AG04450 (cell line): Measurements from ENCODE around the gene LYPD5. TPM values are rescaled to one million over a fixed set of nuclear protein-coding genes. Genes with fewer than 3 reads are reported as not detected.

Experiments used
- CTCF ChIA-PET: fragments of 300-600, 350-600 bp; formaldehyde crosslinking; extraction: SDS; loops from one replicate; lab custom pipeline; 2022; ENCODE audit warnings: antibody characterized with exemption, inconsistent platforms; lab: Charles Lee
- POLR2A ChIA-PET: fragments of 350-600 bp; formaldehyde crosslinking; extraction: SDS; loops from one replicate; lab custom pipeline; 2021; ENCODE audit warnings: antibody characterized with exemption, inconsistent platforms; lab: Yijun Ruan, JAX
- DNase-seq: peaks from one replicate; pipeline ENCODE4 v3.0.0-alpha.2; 2011; ENCODE audit warnings: low read depth, low spot score
- H3K27ac ChIP-seq: one replicate; pipeline ENCODE4 v1.5.1; 2012; ENCODE audit warnings: low read depth, low read length, control low read depth
- H3K27me3 ChIP-seq: one replicate; pipeline ENCODE4 v1.6.0; 2012; ENCODE audit warnings: low read length; ENCODE audit not compliant: control insufficient read depth, insufficient read depth
- H3K4me3 ChIP-seq: 2 replicates; pipeline ENCODE4 v1.5.1; 2011; ENCODE audit warnings: mild to moderate bottlenecking, low read depth, low read length, control low read depth
- H3K9me3 ChIP-seq: 2 replicates; pipeline ENCODE4 v1.5.1; 2012; ENCODE audit warnings: low read length; ENCODE audit not compliant: control insufficient read depth, insufficient read depth
- polyA plus RNA-seq: library from polyadenylated mRNA; depleted of rRNA; stranded (reverse); fragments of >200 nt; gene quantifications from 2 replicates; pipeline ENCODE4 v1.2.3, GENCODE V29; 2011
- TF ChIP-seq, protein P1 (sequence below): IDR thresholded peaks from 2 replicates; pipeline ENCODE4 v1.5.1; 2011; ENCODE audit warnings: low read depth, low read length, control low read depth, inconsistent platforms

The LYPD5 gene
- polyA plus RNA-seq, 1 experiment, result 0.66 TPM

DNA sequence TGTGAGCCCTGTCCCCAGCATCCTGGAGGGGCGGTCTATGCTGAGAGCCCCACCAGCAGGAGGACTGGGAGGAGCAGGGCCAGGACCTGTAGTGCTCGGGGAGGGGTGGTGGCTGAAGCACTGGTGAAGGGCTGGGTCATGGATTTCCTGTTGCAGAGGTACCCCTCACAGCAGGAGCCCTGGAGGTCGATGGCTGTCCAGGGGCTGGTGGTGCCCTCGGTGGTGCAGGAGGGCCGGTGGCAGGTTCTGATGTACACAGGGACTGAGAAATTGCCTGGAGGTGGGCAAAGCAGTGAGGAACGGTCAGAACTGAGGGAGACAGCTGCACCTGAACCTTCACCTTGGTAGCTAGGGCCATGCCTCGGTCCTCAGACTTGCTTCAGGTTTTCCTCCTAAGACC, 4.7 kb downstream of the LYPD5 start:
- CTCF ChIA-PET, result no interaction called here
- no peak overlapping the region for H3K4me3 ChIP-seq
- POLR2A ChIA-PET, result no interaction called here
- H3K27me3 ChIP-seq, result peaks cover 19% of the 10 kb centered on the region
- TF ChIP-seq, protein P1, sequence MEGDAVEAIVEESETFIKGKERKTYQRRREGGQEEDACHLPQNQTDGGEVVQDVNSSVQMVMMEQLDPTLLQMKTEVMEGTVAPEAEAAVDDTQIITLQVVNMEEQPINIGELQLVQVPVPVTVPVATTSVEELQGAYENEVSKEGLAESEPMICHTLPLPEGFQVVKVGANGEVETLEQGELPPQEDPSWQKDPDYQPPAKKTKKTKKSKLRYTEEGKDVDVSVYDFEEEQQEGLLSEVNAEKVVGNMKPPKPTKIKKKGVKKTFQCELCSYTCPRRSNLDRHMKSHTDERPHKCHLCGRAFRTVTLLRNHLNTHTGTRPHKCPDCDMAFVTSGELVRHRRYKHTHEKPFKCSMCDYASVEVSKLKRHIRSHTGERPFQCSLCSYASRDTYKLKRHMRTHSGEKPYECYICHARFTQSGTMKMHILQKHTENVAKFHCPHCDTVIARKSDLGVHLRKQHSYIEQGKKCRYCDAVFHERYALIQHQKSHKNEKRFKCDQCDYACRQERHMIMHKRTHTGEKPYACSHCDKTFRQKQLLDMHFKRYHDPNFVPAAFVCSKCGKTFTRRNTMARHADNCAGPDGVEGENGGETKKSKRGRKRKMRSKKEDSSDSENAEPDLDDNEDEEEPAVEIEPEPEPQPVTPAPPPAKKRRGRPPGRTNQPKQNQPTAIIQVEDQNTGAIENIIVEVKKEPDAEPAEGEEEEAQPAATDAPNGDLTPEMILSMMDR, result no peak
- H3K27ac ChIP-seq, result no peak overlapping the region
- DNase-seq, result no peak
- H3K9me3 ChIP-seq, result peaks cover 6% of the 10 kb centered on the region; the same call in 1 of the 2 replicates

DNA sequence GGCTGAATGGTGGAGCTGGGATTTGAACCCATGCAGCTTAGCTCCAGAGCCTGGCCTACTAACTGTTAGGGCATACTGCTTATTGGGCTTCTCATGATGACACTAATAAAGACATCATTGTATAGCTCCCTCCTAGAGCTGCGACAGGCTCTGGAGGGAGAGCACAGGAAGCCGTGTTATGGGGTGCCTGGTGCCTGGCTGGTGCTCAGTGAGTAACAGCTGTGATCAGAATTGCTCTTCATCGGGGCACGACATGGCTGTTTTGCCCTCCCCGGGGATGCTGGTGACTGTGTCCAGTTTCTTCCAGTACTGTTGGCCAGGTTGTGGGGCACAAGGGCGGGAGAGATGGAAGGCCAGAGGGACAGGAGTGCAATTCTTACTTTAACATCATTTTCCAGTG, 5.1 kb downstream of the LYPD5 start:
- no peak overlapping the region for H3K27ac ChIP-seq
- TF ChIP-seq, protein P1, result no peak
- peaks cover 19% of the 10 kb centered on the region for H3K27me3 ChIP-seq
- H3K9me3 ChIP-seq, result peaks cover 6% of the 10 kb centered on the region; the same call in 1 of the 2 replicates
- POLR2A ChIA-PET, result no interaction called here
- no peak for DNase-seq
- CTCF ChIA-PET, result interaction anchor here (0.9 kb wide), 1 partner anchor 12 kb away, joined by 3 read pairs; no protein-coding TSS in a partner anchor
- H3K4me3 ChIP-seq, result no peak overlapping the region

DNA sequence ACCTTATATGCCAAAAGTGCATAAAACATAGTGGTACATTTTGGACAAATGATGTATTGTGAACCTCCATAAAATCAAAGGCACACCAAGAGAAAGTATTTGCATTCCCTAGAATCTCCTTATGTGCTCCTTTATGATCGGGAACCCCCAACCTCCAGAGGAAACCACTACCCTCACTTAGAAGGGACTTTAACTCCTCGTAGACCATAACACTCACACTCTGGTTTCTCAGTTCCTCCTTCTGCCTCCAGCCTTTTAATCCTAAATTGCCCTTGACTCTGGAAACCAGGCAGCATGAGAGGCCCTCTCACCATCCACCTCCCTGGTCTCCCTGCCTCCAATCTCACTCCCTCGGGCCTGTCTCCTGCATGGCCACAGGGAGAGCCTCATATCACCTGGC, 11.7 kb downstream of the LYPD5 start:
- no peak for DNase-seq
- TF ChIP-seq, protein P1, result no peak
- H3K27me3 ChIP-seq, result peaks cover 6% of the 10 kb centered on the region
- ChIA-PET POLR2A (no interaction called here), CTCF (no interaction called here)
- no peak overlapping the region for H3K4me3 ChIP-seq
- H3K27ac ChIP-seq, result no peak overlapping the region
- no peaks in the 10 kb centered on the region for H3K9me3 ChIP-seq

DNA sequence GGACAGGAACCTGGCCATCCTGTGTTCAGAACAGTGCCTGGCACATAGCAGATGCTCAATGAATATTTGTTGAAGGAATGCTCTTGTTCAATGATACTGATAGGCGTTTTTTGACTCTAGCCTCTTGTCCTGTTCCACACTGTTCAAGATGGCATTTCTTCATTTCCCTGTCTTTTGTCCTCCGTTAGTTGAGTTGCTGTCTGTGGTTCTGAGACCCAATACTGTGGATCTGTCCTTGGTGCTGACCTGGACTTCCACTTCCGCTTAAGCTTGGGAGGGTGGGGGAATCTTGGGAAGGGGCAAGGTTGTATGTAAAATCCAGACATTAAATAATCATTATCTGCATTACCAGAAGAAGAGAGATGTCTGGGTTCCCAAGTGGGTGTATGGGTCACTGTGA, 13.2 kb downstream of the LYPD5 start:
- no peak for DNase-seq
- Histone ChIP-seq H3K4me3 (no peak overlapping the region), H3K27ac (no peak overlapping the region), H3K27me3 (peaks cover 5% of the 10 kb centered on the region), H3K9me3 (no peaks in the 10 kb centered on the region)
- ChIA-PET POLR2A (interaction anchor here (0.6 kb wide), 1 partner anchor 102 kb away, joined by 7 read pairs; no protein-coding TSS in a partner anchor), CTCF (interaction anchor here (0.9 to 1.3 kb wide), 2 partner anchors 44 to 121 kb away, joined by 3 read pairs; no protein-coding TSS in a partner anchor)
- TF ChIP-seq, protein P1, result no peak

DNA sequence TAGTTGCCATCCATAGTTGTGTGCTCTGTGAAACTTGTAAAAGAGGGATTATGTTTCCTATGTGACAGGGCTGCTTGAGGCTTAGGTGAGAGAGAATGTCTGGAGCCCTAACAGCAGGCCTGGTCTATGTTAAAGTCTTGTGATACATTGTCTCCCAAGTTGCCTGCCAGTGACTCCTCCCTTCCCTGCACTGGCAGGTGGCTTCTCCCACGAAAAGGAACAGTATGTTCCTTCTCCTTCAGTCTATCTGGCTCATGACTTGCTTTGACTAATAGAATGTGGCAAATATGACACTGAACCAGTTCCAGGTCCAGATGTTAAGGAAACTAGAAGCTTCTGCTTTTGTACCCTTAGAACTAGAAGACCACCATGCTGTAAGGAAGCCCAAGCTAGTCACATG, 15.6 kb downstream of the LYPD5 start:
- Histone ChIP-seq H3K4me3 (no peak overlapping the region), H3K9me3 (no peaks in the 10 kb centered on the region; the same call in 1 of the 2 replicates), H3K27me3 (peaks cover 3% of the 10 kb centered on the region), H3K27ac (no peak overlapping the region)
- DNase-seq, result no peak
- CTCF ChIA-PET, result interaction anchor here (1.4 to 1.7 kb wide), 2 partner anchors 41 to 231 kb away, joined by 3 to 8 read pairs; no protein-coding TSS in a partner anchor
- POLR2A ChIA-PET, result no interaction called here
- TF ChIP-seq, protein P1, result no peak
